Measurements from ENCODE around the gene ZBTB17.
A peak's percentile ranks its signal among the peaks of the same experiment; 100 is the strongest.

The ZBTB17 gene

GRCh38 chr1:15951341-15952153, 24.4 kb downstream of the ZBTB17 start:
- Histone ChIP-seq H3K23ac (ENCODE audit: low read depth, low read length, poor library complexity) (peak overlapping the region; percentile 6), H4K91ac (ENCODE audit: low read depth, low read length, poor library complexity) (no peak overlapping the region), H3K14ac (ENCODE audit: low read length) (no peak overlapping the region), H3K9me3 (replicated peaks in 1 of 2; ENCODE audit: control insufficient read depth in 2 of 2, insufficient read depth in 1 of 2, low read depth in 1 of 2, low read length in 2 of 2) (no peaks in the 10 kb centered on the region), H3K4me2 (ENCODE audit: insufficient read depth, low read length, poor library complexity, severe bottlenecking) (no peak overlapping the region), H3K18ac (ENCODE audit: low read length) (peak overlapping the region; percentile 59), H3K79me1 (ENCODE audit: low read depth, low read length) (peaks cover 10% of the 10 kb centered on the region), H3K4me3 (ENCODE audit: low read length in 2 of 2) (no peak overlapping the region), H3K4me1 (ENCODE audit: control insufficient read depth in 2 of 2, insufficient read depth in 1 of 2, low read depth in 1 of 2, low read length in 2 of 2) (peaks cover 9 to 33% of the 10 kb centered on the region in 2 donors), H2AFZ (ENCODE audit: low read length) (no peak overlapping the region), H3K36me3 (replicated peaks in 1 of 2; ENCODE audit: control insufficient read depth in 2 of 2, insufficient read depth in 2 of 2, low read length in 2 of 2) (peaks cover 10 to 56% of the 10 kb centered on the region in 2 donors), H3K27me3 (ENCODE audit: control insufficient read depth in 3 of 3, insufficient read depth in 3 of 3, low read depth in 1 of 3, low read length in 3 of 3) (no peaks in the 10 kb centered on the region), H2BK12ac (ENCODE audit: low read length) (no peak overlapping the region), H2BK120ac (ENCODE audit: low read depth, low read length) (no peak overlapping the region), H2BK15ac (ENCODE audit: low read length) (no peak overlapping the region), H2AK5ac (ENCODE audit: low read depth, low read length) (peak overlapping the region; percentile 1), H3K9ac (ENCODE audit: low read depth, low read length, poor library complexity) (no peak overlapping the region), H2BK5ac (ENCODE audit: low read length) (peak overlapping the region; percentile 46), H3K27ac (replicated peaks; ENCODE audit: low read length) (no peak overlapping the region), H4K8ac (ENCODE audit: low read depth, low read length) (no peak overlapping the region), H3K4ac (ENCODE audit: low read length) (peak overlapping the region; percentile 0)
- no peak for DNase-seq (ENCODE audit: low spot score)
- WGBS, 2 donors (ENCODE audit: extremely low coverage in 2 of 2, insufficient read length in 2 of 2, insufficient replicate concordance in 1 of 2): no CpG with 5 or more reads among the region's 23 CpGs

- no peak overlapping the region for H2BK120ac ChIP-seq (ENCODE audit: low read depth, low read length)
- H3K36me3 ChIP-seq (replicated peaks in 1 of 2; ENCODE audit: control insufficient read depth in 2 of 2, insufficient read depth in 2 of 2, low read length in 2 of 2): peaks cover 15 to 63% of the 10 kb centered on the region in 2 donors
- no peak overlapping the region for H2BK12ac ChIP-seq (ENCODE audit: low read length)
- no peak overlapping the region for H3K14ac ChIP-seq (ENCODE audit: low read length)
- H2AFZ ChIP-seq (ENCODE audit: low read length): no peak overlapping the region
- no peak overlapping the region for H2BK5ac ChIP-seq (ENCODE audit: low read length)
- no peak overlapping the region for H4K91ac ChIP-seq (ENCODE audit: low read depth, low read length, poor library complexity)
- no peaks in the 10 kb centered on the region for H3K9me3 ChIP-seq (replicated peaks in 1 of 2; ENCODE audit: control insufficient read depth in 2 of 2, insufficient read depth in 1 of 2, low read depth in 1 of 2, low read length in 2 of 2)
- H3K79me1 ChIP-seq (ENCODE audit: low read depth, low read length): peaks cover 10% of the 10 kb centered on the region
- no peak overlapping the region for H3K4me2 ChIP-seq (ENCODE audit: insufficient read depth, low read length, poor library complexity, severe bottlenecking)
- no peak overlapping the region for H3K4ac ChIP-seq (ENCODE audit: low read length)
- no peak overlapping the region for H2AK5ac ChIP-seq (ENCODE audit: low read depth, low read length)
- H3K27me3 ChIP-seq (ENCODE audit: control insufficient read depth in 3 of 3, insufficient read depth in 3 of 3, low read depth in 1 of 3, low read length in 3 of 3): no peaks in the 10 kb centered on the region
- no peak overlapping the region for H4K8ac ChIP-seq (ENCODE audit: low read depth, low read length)
- H2BK15ac ChIP-seq (ENCODE audit: low read length): no peak overlapping the region
- no peak overlapping the region for H3K23ac ChIP-seq (ENCODE audit: low read depth, low read length, poor library complexity)
- no peak overlapping the region for H3K9ac ChIP-seq (ENCODE audit: low read depth, low read length, poor library complexity)
- no peak overlapping the region for H3K27ac ChIP-seq (replicated peaks; ENCODE audit: low read length)
- whole genome bisulfite sequencing, 2 donors (ENCODE audit: extremely low coverage in 2 of 2, insufficient read length in 2 of 2, insufficient replicate concordance in 1 of 2): no CpG with 5 or more reads among the region's 10 CpGs
- H3K4me1 ChIP-seq (ENCODE audit: control insufficient read depth in 2 of 2, insufficient read depth in 1 of 2, low read depth in 1 of 2, low read length in 2 of 2): peaks cover 9 to 33% of the 10 kb centered on the region in 2 donors
- DNase-seq (ENCODE audit: low spot score): no peak
- no peak overlapping the region for H3K18ac ChIP-seq (ENCODE audit: low read length)
- no peak overlapping the region for H3K4me3 ChIP-seq (ENCODE audit: low read length in 2 of 2)
Observed at GRCh38 chr1:15950763-15951295, 25.1 kb downstream of the ZBTB17 start.

GRCh38 chr1:15950302-15950701, 25.6 kb downstream of the ZBTB17 start:
- no peak for DNase-seq (ENCODE audit: low spot score)
- Histone ChIP-seq H3K27me3 (ENCODE audit: control insufficient read depth in 3 of 3, insufficient read depth in 3 of 3, low read depth in 1 of 3, low read length in 3 of 3) (no peaks in the 10 kb centered on the region), H3K14ac (ENCODE audit: low read length) (no peak overlapping the region), H3K4me1 (ENCODE audit: control insufficient read depth in 2 of 2, insufficient read depth in 1 of 2, low read depth in 1 of 2, low read length in 2 of 2) (peaks cover 9 to 33% of the 10 kb centered on the region in 2 donors), H4K8ac (ENCODE audit: low read depth, low read length) (no peak overlapping the region), H3K4me3 (ENCODE audit: low read length in 2 of 2) (peak overlapping the region in 1 of 2 donors; percentile 2), H2AK5ac (ENCODE audit: low read depth, low read length) (no peak overlapping the region), H3K18ac (ENCODE audit: low read length) (peak overlapping the region; percentile 49), H3K23ac (ENCODE audit: low read depth, low read length, poor library complexity) (no peak overlapping the region), H3K4ac (ENCODE audit: low read length) (no peak overlapping the region), H3K27ac (replicated peaks; ENCODE audit: low read length) (no peak overlapping the region), H3K9me3 (replicated peaks in 1 of 2; ENCODE audit: control insufficient read depth in 2 of 2, insufficient read depth in 1 of 2, low read depth in 1 of 2, low read length in 2 of 2) (no peaks in the 10 kb centered on the region), H3K4me2 (ENCODE audit: insufficient read depth, low read length, poor library complexity, severe bottlenecking) (no peak overlapping the region), H2BK12ac (ENCODE audit: low read length) (no peak overlapping the region), H3K79me1 (ENCODE audit: low read depth, low read length) (peaks cover 10% of the 10 kb centered on the region), H3K36me3 (replicated peaks in 1 of 2; ENCODE audit: control insufficient read depth in 2 of 2, insufficient read depth in 2 of 2, low read length in 2 of 2) (peaks cover 17 to 68% of the 10 kb centered on the region in 2 donors), H2AFZ (ENCODE audit: low read length) (no peak overlapping the region), H2BK120ac (ENCODE audit: low read depth, low read length) (no peak overlapping the region), H3K9ac (ENCODE audit: low read depth, low read length, poor library complexity) (peak overlapping the region; percentile 22), H4K91ac (ENCODE audit: low read depth, low read length, poor library complexity) (no peak overlapping the region), H2BK5ac (ENCODE audit: low read length) (no peak overlapping the region), H2BK15ac (ENCODE audit: low read length) (no peak overlapping the region)
- WGBS, 2 donors (ENCODE audit: extremely low coverage in 2 of 2, insufficient read length in 2 of 2, insufficient replicate concordance in 1 of 2): no CpG with 5 or more reads among the region's 4 CpGs

DNA sequence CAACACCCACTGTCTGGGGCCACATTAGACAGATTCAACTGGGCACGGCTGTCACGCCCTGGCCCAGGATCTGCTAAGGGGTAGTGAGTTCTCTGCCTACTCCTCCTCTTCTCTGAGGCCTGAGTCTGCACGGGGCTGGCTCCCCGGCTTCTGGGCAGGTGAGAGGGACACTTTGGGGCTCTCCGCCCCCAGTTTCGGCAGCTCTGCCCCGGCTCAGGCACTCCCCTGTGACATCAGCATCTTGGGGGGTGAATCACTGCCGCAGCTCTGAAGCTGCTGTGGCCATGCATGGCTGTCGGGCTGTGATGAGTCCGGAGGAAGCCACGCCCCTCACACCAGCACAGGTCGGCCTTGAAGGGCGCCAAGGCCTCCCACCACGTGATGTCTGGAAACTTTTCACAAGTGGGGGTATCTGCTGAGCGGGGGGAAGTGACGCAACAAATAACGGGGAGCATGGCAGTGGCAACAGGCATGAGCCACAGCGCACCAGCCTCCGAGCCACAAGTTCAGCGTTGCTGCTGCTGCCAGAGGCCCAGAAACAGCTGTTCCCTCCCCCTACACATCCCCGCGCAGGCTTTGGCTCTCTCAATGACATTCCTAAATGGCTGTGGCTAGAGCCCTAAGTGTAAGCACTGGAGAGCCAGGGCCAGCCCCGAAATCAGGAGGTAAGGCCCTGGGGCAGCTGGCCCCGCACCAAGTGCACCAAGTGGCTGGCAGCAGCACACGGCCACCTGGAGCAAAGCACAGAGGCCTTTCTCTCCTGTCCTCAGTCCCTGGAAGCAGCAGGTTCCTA, 26.3 kb downstream of the ZBTB17 start:
- peak overlapping the region; percentile 55 for H3K9ac ChIP-seq (ENCODE audit: low read depth, low read length, poor library complexity)
- no peak overlapping the region for H2AK5ac ChIP-seq (ENCODE audit: low read depth, low read length)
- H3K4me1 ChIP-seq (ENCODE audit: control insufficient read depth in 2 of 2, insufficient read depth in 1 of 2, low read depth in 1 of 2, low read length in 2 of 2): peaks cover 9 to 33% of the 10 kb centered on the region in 2 donors
- H3K79me1 ChIP-seq (ENCODE audit: low read depth, low read length): peaks cover 10% of the 10 kb centered on the region
- no peak overlapping the region for H2BK120ac ChIP-seq (ENCODE audit: low read depth, low read length)
- H3K4me2 ChIP-seq (ENCODE audit: insufficient read depth, low read length, poor library complexity, severe bottlenecking): peak overlapping the region; percentile 14
- H3K27me3 ChIP-seq (ENCODE audit: control insufficient read depth in 3 of 3, insufficient read depth in 3 of 3, low read depth in 1 of 3, low read length in 3 of 3): no peaks in the 10 kb centered on the region
- WGBS, 2 donors (ENCODE audit: extremely low coverage in 2 of 2, insufficient read length in 2 of 2, insufficient replicate concordance in 1 of 2): no CpG with 5 or more reads among the region's 25 CpGs
- no peak overlapping the region for H2BK15ac ChIP-seq (ENCODE audit: low read length)
- no peak overlapping the region for H2AFZ ChIP-seq (ENCODE audit: low read length)
- no peak overlapping the region for H2BK12ac ChIP-seq (ENCODE audit: low read length)
- H3K18ac ChIP-seq (ENCODE audit: low read length): peak overlapping the region; percentile 57
- no peaks in the 10 kb centered on the region for H3K9me3 ChIP-seq (replicated peaks in 1 of 2; ENCODE audit: control insufficient read depth in 2 of 2, insufficient read depth in 1 of 2, low read depth in 1 of 2, low read length in 2 of 2)
- no peak overlapping the region for H2BK5ac ChIP-seq (ENCODE audit: low read length)
- no peak overlapping the region for H4K8ac ChIP-seq (ENCODE audit: low read depth, low read length)
- peak overlapping the region; percentile 13 for H3K4ac ChIP-seq (ENCODE audit: low read length)
- H3K23ac ChIP-seq (ENCODE audit: low read depth, low read length, poor library complexity): peak overlapping the region; percentile 83
- H4K91ac ChIP-seq (ENCODE audit: low read depth, low read length, poor library complexity): no peak overlapping the region
- H3K36me3 ChIP-seq (replicated peaks in 1 of 2; ENCODE audit: control insufficient read depth in 2 of 2, insufficient read depth in 2 of 2, low read length in 2 of 2): peaks cover 20 to 72% of the 10 kb centered on the region in 2 donors
- no peak for DNase-seq (ENCODE audit: low spot score)
- H3K27ac ChIP-seq (replicated peaks; ENCODE audit: low read length): no peak overlapping the region
- no peak overlapping the region for H3K4me3 ChIP-seq (ENCODE audit: low read length in 2 of 2)
- H3K14ac ChIP-seq (ENCODE audit: low read length): no peak overlapping the region

Data from neuronal stem cell (in vitro differentiated cells).